ENCODE data around the gene TRIM47. TPM values are rescaled to one million over a fixed set of nuclear protein-coding genes. Genes with fewer than 3 reads are reported as not detected.

TRIM47 gene
- total and polyA plus RNA-seq, 2 experiments from 2014 or later = 7.2 to 9.9 TPM

DNA sequence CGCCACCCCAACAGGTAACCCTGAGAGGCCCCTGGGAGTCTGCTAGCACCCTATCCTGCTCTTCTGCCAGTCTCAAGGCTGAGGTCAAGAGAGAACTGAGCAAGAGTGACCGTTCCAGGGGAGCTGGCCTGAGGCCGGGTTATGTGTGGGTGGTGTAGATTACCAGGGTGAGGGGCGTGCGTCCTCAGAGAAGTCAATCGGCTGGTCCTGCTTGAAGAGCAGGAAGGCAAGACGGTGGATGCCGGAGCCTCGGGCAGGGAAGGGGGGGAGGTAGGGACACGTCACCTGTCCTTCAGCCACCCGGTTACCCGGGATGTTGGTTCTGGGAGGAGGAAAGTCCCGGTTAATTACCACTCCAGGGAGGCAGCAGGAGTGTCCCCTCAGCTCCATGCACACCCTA is 21.0 kb upstream of the TRIM47 start:
- no peak for ATAC-seq
- no peak for DNase-seq (ENCODE audit: low spot score)
- no peak overlapping the region for H3K4me2 ChIP-seq
- Mint-ChIP-seq H3K4me1 (peaks cover 18% of the 10 kb centered on the region), H3K4me3 (no peak overlapping the region), H3K36me3 (ENCODE audit: low read depth) (peaks cover 44% of the 10 kb centered on the region), H3K27ac (no peak overlapping the region), H3K27me3 (ENCODE audit: insufficient read depth, low read depth, poor library complexity) (peaks cover 10% of the 10 kb centered on the region), H3K9me3 (no peaks in the 10 kb centered on the region)
- H3K4me1 ChIP-seq (ENCODE audit: insufficient read depth) = peaks cover 24% of the 10 kb centered on the region
- H3K27me3 ChIP-seq (ENCODE audit: insufficient read depth) = no peaks in the 10 kb centered on the region
- TF ChIP-seq CREB1 (CRISPR knock-in tag; IDR thresholded peaks at IDR 0.05; ENCODE audit: low read depth) (no peak), STAT1 (IDR thresholded peaks at IDR 0.05; ENCODE audit: unreplicated experiment) (no peak), POLR2AphosphoS5 (IDR thresholded peaks at IDR 0.05; ENCODE audit: low read depth) (no peak), ZNF331 (CRISPR knock-in tag; IDR thresholded peaks at IDR 0.05; ENCODE audit: low read depth) (no peak), NANOG (IDR thresholded peaks at IDR 0.05; ENCODE audit: borderline replicate concordance) (no peak), JUNB (IDR thresholded peaks at IDR 0.05; ENCODE audit: unreplicated experiment) (no peak)
- TF ChIP-seq, protein P1, sequence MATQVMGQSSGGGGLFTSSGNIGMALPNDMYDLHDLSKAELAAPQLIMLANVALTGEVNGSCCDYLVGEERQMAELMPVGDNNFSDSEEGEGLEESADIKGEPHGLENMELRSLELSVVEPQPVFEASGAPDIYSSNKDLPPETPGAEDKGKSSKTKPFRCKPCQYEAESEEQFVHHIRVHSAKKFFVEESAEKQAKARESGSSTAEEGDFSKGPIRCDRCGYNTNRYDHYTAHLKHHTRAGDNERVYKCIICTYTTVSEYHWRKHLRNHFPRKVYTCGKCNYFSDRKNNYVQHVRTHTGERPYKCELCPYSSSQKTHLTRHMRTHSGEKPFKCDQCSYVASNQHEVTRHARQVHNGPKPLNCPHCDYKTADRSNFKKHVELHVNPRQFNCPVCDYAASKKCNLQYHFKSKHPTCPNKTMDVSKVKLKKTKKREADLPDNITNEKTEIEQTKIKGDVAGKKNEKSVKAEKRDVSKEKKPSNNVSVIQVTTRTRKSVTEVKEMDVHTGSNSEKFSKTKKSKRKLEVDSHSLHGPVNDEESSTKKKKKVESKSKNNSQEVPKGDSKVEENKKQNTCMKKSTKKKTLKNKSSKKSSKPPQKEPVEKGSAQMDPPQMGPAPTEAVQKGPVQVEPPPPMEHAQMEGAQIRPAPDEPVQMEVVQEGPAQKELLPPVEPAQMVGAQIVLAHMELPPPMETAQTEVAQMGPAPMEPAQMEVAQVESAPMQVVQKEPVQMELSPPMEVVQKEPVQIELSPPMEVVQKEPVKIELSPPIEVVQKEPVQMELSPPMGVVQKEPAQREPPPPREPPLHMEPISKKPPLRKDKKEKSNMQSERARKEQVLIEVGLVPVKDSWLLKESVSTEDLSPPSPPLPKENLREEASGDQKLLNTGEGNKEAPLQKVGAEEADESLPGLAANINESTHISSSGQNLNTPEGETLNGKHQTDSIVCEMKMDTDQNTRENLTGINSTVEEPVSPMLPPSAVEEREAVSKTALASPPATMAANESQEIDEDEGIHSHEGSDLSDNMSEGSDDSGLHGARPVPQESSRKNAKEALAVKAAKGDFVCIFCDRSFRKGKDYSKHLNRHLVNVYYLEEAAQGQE (IDR thresholded peaks at IDR 0.05; ENCODE audit: unreplicated experiment) = no peak
- TF ChIP-seq, protein P2, sequence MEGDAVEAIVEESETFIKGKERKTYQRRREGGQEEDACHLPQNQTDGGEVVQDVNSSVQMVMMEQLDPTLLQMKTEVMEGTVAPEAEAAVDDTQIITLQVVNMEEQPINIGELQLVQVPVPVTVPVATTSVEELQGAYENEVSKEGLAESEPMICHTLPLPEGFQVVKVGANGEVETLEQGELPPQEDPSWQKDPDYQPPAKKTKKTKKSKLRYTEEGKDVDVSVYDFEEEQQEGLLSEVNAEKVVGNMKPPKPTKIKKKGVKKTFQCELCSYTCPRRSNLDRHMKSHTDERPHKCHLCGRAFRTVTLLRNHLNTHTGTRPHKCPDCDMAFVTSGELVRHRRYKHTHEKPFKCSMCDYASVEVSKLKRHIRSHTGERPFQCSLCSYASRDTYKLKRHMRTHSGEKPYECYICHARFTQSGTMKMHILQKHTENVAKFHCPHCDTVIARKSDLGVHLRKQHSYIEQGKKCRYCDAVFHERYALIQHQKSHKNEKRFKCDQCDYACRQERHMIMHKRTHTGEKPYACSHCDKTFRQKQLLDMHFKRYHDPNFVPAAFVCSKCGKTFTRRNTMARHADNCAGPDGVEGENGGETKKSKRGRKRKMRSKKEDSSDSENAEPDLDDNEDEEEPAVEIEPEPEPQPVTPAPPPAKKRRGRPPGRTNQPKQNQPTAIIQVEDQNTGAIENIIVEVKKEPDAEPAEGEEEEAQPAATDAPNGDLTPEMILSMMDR (conservative IDR thresholded peaks at IDR 0.05; ENCODE audit: low read depth in 2 of 2) = no peak
- no peaks in the 10 kb centered on the region for H3K9me2 ChIP-seq (ENCODE audit: insufficient read depth)
- peaks cover 13% of the 10 kb centered on the region for H3K36me3 ChIP-seq (ENCODE audit: insufficient read depth)
- H3K4me3 ChIP-seq = no peak overlapping the region
- peaks cover 30% of the 10 kb centered on the region for H3K79me2 ChIP-seq (replicated peaks; ENCODE audit: insufficient read depth)
- no peak overlapping the region for H2AFZ ChIP-seq
- peak overlapping the region; percentile 39; the same call in 1 of the 2 replicates for H3K27ac ChIP-seq (ENCODE audit: low read depth)
- peaks cover 44% of the 10 kb centered on the region for H3F3A ChIP-seq (replicated peaks; ENCODE audit: low read depth)
- peaks cover 6% of the 10 kb centered on the region; the same call in 1 of the 2 replicates for H4K20me1 ChIP-seq (replicated peaks; ENCODE audit: insufficient read depth)

DNA sequence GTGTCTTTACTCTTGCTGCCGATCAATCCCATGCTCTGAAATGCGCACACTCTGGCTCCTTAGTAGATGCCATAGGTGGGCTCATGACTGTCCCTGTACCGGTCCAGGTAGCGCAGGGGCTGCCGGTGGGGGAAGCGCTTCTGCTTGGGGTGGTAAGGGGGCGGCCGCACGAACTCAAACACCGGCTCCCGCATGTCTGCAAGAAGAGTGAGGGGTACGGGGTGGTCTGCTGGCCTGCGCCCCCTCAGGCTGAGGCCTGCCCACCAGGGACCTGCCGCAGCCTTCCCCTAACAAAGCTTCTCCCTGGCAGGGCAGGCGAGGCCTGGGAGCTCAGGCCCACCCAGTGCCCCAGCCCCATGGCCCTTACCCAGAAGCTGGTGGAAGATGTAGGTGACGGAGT is 20.4 kb upstream of the TRIM47 start:
- ATAC-seq (no peak), DNase-seq (ENCODE audit: low spot score) (no peak)
- Histone ChIP-seq H3K27me3 (ENCODE audit: insufficient read depth) (no peaks in the 10 kb centered on the region), H4K20me1 (replicated peaks; ENCODE audit: insufficient read depth) (peaks cover 3% of the 10 kb centered on the region), H2AFZ (no peak overlapping the region), H3F3A (replicated peaks; ENCODE audit: low read depth) (peaks cover 41% of the 10 kb centered on the region), H3K4me3 (no peak overlapping the region), H3K9me2 (ENCODE audit: insufficient read depth) (no peaks in the 10 kb centered on the region), H3K4me1 (ENCODE audit: insufficient read depth) (peaks cover 25% of the 10 kb centered on the region), H3K36me3 (ENCODE audit: insufficient read depth) (peaks cover 13% of the 10 kb centered on the region), H3K4me2 (no peak overlapping the region), H3K27ac (ENCODE audit: low read depth) (peak overlapping the region; percentile 45; the same call in 1 of the 2 replicates), H3K79me2 (replicated peaks; ENCODE audit: insufficient read depth) (peaks cover 28% of the 10 kb centered on the region)
- no peak overlapping the region for H3K4me3 Mint-ChIP-seq
- H3K4me1 Mint-ChIP-seq = peaks cover 24% of the 10 kb centered on the region
- H3K27me3 Mint-ChIP-seq (ENCODE audit: insufficient read depth, low read depth, poor library complexity) = peaks cover 10% of the 10 kb centered on the region
- no peaks in the 10 kb centered on the region for H3K9me3 Mint-ChIP-seq
- peaks cover 46% of the 10 kb centered on the region for H3K36me3 Mint-ChIP-seq (ENCODE audit: low read depth)
- no peak overlapping the region for H3K27ac Mint-ChIP-seq
- TF ChIP-seq, protein P1 (IDR thresholded peaks at IDR 0.05; ENCODE audit: unreplicated experiment) = no peak
- TF ChIP-seq JUNB (IDR thresholded peaks at IDR 0.05; ENCODE audit: unreplicated experiment) (no peak), CREB1 (CRISPR knock-in tag; IDR thresholded peaks at IDR 0.05; ENCODE audit: low read depth) (no peak), EZH2phosphoT487 (IDR thresholded peaks at IDR 0.05; ENCODE audit: unreplicated experiment) (no peak), ZNF114 (CRISPR knock-in tag; IDR thresholded peaks at IDR 0.05) (no peak), NANOG (IDR thresholded peaks at IDR 0.05; ENCODE audit: borderline replicate concordance) (no peak), EZH2 (IDR thresholded peaks at IDR 0.05; ENCODE audit: low read depth, unreplicated experiment) (no peak)
- TF ChIP-seq, protein P2 (conservative IDR thresholded peaks at IDR 0.05; ENCODE audit: low read depth in 2 of 2) = no peak

All from GM23338 (cell line).